Measurements from ENCODE around the gene CXCR2. TPM values are rescaled to one million over a fixed set of nuclear protein-coding genes. Genes with fewer than 3 reads are reported as not detected.
A peak's percentile ranks its signal among the peaks of the same experiment; 100 is the strongest.

The CXCR2 gene
- total RNA-seq: not detected in 2 replicates
- long read RNA-seq: 0 reads

DNA sequence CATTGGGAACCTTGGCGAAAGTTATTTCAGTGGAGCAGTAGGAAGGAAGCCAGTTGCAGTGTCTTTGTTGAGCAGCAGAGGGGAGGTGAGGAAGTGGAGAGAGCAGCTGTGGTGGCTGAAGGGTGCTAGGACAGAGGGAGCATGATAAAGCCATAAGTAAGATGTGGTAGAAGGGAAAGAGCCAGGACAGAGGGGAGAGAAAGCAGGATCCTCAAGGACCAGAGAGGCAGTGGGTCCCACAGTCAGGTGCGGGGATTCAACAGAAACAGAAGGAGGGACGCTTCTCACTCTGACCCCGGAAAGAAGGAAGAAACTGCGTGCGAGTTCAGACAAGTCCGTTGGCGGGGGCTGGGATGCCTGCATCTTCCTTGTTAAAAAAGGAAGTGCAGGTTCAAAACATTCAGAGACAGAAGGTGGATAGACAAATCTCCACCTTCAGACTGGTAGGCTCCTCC lies at the start of gene CXCR2:
Gene CXCR2, plus strand, starts transcription at position 403 of the 455 bp plus-strand sequence. CDS start 8,774 bp downstream, outside the sequence.
- Mint-ChIP-seq H3K4me1 (ENCODE audit: unreplicated experiment) (no peaks in the 10 kb centered on the region), H3K9me3 (ENCODE audit: unreplicated experiment) (peaks cover 11% of the 10 kb centered on the region), H3K27me3 (ENCODE audit: unreplicated experiment) (peaks cover 58% of the 10 kb centered on the region), H3K27ac (ENCODE audit: unreplicated experiment) (no peak within 1 kb of the TSS), H3K36me3 (ENCODE audit: unreplicated experiment) (peaks cover 5% of the 10 kb centered on the region), H3K4me3 (ENCODE audit: unreplicated experiment) (no peak within 1 kb of the TSS)
- no peak for DNase-seq (ENCODE audit: extremely low spot score, unreplicated experiment)
- TF ChIP-seq, protein P1, sequence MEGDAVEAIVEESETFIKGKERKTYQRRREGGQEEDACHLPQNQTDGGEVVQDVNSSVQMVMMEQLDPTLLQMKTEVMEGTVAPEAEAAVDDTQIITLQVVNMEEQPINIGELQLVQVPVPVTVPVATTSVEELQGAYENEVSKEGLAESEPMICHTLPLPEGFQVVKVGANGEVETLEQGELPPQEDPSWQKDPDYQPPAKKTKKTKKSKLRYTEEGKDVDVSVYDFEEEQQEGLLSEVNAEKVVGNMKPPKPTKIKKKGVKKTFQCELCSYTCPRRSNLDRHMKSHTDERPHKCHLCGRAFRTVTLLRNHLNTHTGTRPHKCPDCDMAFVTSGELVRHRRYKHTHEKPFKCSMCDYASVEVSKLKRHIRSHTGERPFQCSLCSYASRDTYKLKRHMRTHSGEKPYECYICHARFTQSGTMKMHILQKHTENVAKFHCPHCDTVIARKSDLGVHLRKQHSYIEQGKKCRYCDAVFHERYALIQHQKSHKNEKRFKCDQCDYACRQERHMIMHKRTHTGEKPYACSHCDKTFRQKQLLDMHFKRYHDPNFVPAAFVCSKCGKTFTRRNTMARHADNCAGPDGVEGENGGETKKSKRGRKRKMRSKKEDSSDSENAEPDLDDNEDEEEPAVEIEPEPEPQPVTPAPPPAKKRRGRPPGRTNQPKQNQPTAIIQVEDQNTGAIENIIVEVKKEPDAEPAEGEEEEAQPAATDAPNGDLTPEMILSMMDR (IDR thresholded peaks at IDR 0.05): no peak

DNA sequence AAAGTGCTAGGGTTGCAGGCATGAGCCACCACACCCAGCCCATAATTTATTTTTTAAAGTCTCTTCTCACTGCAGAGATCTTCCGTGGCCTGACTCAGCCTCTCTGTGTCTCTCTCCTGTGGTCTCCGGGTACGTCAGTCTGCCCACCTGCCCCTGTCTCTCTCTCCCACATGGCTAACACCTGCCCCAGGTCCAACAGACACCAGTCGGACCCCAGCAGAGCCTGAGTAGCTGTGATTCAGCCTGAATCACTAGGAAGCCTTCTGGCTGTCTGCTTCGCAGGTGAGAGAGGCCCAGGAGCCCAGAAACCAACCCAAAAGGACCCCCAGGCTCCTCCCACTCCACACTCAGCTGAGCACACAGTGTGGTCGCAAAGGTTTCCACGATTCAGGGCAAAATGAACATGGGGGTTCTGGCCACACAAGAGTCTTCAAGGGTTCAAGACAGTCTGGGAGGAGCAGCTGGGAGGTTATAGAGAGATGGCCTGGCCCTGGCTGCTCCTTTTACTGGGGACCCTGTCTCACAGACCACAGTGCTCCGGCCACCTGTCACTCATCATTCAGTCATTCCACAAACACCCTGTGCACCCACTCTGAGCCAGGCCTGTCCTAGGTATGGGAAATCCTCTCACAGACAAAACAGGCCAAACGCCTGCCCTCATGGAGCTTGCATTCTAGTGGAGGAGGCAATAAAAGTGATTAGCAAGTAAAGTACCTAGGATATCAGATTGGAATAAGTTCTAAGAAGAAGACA lies 48.2 kb upstream of the CXCR2 start:
- DNase-seq (ENCODE audit: extremely low spot score, unreplicated experiment): no peak
- Mint-ChIP-seq H3K36me3 (ENCODE audit: unreplicated experiment) (no peaks in the 10 kb centered on the region), H3K9me3 (ENCODE audit: unreplicated experiment) (no peaks in the 10 kb centered on the region), H3K4me1 (ENCODE audit: unreplicated experiment) (peaks cover 23% of the 10 kb centered on the region), H3K27me3 (ENCODE audit: unreplicated experiment) (peaks cover 3% of the 10 kb centered on the region), H3K27ac (ENCODE audit: unreplicated experiment) (no peak overlapping the region), H3K4me3 (ENCODE audit: unreplicated experiment) (no peak overlapping the region)
- TF ChIP-seq, protein P1 (IDR thresholded peaks at IDR 0.05): no peak

DNA sequence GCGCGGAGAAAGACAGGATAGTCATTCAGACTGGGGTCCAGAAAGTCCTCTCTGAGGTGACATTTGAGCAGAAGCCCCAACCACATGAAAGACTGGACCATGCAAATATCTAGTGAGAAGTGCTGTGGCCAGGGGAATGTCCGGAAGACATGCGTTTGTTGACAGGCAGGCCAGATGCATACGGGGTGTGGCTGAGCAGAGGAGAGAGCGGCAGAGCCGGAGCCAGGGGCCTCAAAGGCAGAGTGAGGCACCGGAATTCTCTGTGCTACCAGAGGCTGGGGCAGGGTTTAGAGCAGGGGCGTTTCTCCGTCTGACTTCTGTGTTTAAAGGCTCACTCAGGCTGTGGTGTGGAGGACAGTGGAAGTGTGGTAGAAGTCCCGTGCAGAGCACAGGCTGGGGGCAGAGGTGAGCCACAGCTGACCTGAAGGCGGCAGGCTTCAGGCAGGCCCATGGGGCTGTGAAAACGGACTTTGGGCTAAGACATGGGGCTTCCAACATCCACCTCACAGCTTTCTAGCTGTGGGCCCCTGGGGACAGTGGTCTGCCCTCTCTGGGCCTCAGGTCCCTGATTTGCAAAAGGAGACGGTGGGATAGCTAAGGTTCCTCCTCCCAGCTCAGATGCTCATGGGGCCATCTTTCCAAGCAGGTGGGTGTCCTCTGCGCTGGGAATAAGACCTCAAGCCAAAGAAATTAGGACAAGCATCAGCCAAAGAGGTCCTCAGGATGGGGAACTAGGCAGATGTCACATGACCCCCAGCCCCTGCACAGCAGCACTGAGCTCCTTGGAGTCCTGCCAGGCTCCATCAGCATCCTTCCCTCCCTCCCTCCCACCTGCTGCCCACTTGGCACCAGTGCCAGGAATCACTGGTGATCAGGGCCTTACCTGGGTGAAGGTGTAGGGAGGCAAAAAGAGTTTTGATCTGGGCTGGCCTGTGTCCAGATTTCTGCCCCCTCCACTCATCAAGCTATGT lies 45.6 kb upstream of the CXCR2 start:
- H3K36me3 Mint-ChIP-seq (ENCODE audit: unreplicated experiment): no peaks in the 10 kb centered on the region
- peak overlapping the region; percentile 2 for H3K27ac Mint-ChIP-seq (ENCODE audit: unreplicated experiment)
- no peak for DNase-seq (ENCODE audit: extremely low spot score, unreplicated experiment)
- TF ChIP-seq, protein P1 (IDR thresholded peaks at IDR 0.05): no peak
- H3K4me1 Mint-ChIP-seq (ENCODE audit: unreplicated experiment): peaks cover 24% of the 10 kb centered on the region
- no peak overlapping the region for H3K4me3 Mint-ChIP-seq (ENCODE audit: unreplicated experiment)
- H3K9me3 Mint-ChIP-seq (ENCODE audit: unreplicated experiment): peaks cover 3% of the 10 kb centered on the region
- peaks cover 4% of the 10 kb centered on the region for H3K27me3 Mint-ChIP-seq (ENCODE audit: unreplicated experiment)

DNA sequence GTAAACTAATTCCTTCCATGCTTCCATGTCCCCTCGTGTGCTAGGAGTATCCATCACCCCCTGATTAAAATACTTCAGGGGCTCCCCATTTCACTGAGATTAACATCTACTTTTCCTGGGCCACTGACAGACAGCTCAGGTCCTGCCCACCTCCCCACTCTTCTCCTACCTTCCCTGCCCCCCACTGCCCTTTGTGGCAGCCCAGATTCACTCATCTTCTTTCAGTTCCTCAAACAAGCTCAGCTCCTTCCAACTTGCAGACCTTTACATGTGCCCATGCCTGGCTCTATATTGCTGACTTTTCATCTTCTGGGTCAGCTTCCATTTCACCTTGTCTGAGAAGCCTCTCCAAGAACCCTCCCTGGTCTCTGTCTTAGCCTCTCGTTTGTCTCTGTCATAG lies 44.8 kb upstream of the CXCR2 start:
- H3K36me3 Mint-ChIP-seq (ENCODE audit: unreplicated experiment): peaks cover 1% of the 10 kb centered on the region
- no peak overlapping the region for H3K4me3 Mint-ChIP-seq (ENCODE audit: unreplicated experiment)
- DNase-seq (ENCODE audit: extremely low spot score, unreplicated experiment): peak; percentile 48
- peak overlapping the region; percentile 80 for H3K27ac Mint-ChIP-seq (ENCODE audit: unreplicated experiment)
- peaks cover 8% of the 10 kb centered on the region for H3K27me3 Mint-ChIP-seq (ENCODE audit: unreplicated experiment)
- TF ChIP-seq, protein P1 (IDR thresholded peaks at IDR 0.05): no peak
- H3K9me3 Mint-ChIP-seq (ENCODE audit: unreplicated experiment): peaks cover 10% of the 10 kb centered on the region
- peaks cover 24% of the 10 kb centered on the region for H3K4me1 Mint-ChIP-seq (ENCODE audit: unreplicated experiment)

Data from osteocyte (in vitro differentiated cells).